NB4 (cell line): ENCODE results near the gene NOP9.

Experiments
- DNase-seq: peaks from one replicate; pipeline ENCODE4 v3.0.0; 2010; ENCODE audit warnings: low read depth
- H3K4me3 ChIP-seq: one replicate; pipeline ENCODE4 v1.5.1; 2011; ENCODE audit warnings: mild to moderate bottlenecking, low read depth, low read length, moderate library complexity
- CTCF ChIP-seq: IDR thresholded peaks from one replicate; pipeline ENCODE4 v1.5.1; 2012; ENCODE audit warnings: low read depth, low read length
- MAX ChIP-seq: IDR thresholded peaks from 2 replicates; pipeline ENCODE4 v1.6.1; 2011; ENCODE audit warnings: low read depth, low read length
- MYC ChIP-seq: IDR thresholded peaks from 2 replicates; pipeline ENCODE4 v1.6.1; 2011; ENCODE audit warnings: low read depth, low read length
- POLR2A ChIP-seq: IDR thresholded peaks from 2 replicates; pipeline ENCODE4 v1.6.1; 2011; ENCODE audit warnings: mild to moderate bottlenecking; ENCODE audit not compliant: insufficient read length; ENCODE audit errors: extremely low read depth

NOP9 gene

GRCh38 chr14:24315243-24315806, 15.7 kb downstream of the NOP9 start:
- DNase-seq = no peak
- TF ChIP-seq CTCF = no peak
- no peak for TF ChIP-seq MYC
- TF ChIP-seq POLR2A = no peak
- TF ChIP-seq MAX = no peak

GRCh38 chr14:24315807-24316596, 16.4 kb downstream of the NOP9 start:
- no peak for DNase-seq
- no peak overlapping the region for H3K4me3 ChIP-seq

More at GRCh38 chr14:24315243-24315806, 15.7 kb downstream of the NOP9 start:
- H3K4me3 ChIP-seq = no peak overlapping the region

GRCh38 chr14:24316597-24316950, 16.9 kb downstream of the NOP9 start:
- DNase-seq = no peak
- TF ChIP-seq MAX (no peak), CTCF (no peak), POLR2A (no peak), MYC (no peak)
- no peak overlapping the region for H3K4me3 ChIP-seq

More at GRCh38 chr14:24315807-24316596, 16.4 kb downstream of the NOP9 start:
- TF ChIP-seq MAX (no peak), POLR2A (no peak), MYC (no peak), CTCF (no peak)

- no peak overlapping the region for H3K4me3 ChIP-seq
- TF ChIP-seq MAX (no peak), MYC (no peak), POLR2A (no peak), CTCF (no peak)
- no peak for DNase-seq
Measured at GRCh38 chr14:24317141-24317928, 17.7 kb downstream of the NOP9 start.

- H3K4me3 ChIP-seq = no peak overlapping the region
- no peak for DNase-seq
- no peak for TF ChIP-seq POLR2A
- TF ChIP-seq MAX = no peak
- TF ChIP-seq MYC = no peak
- TF ChIP-seq CTCF = no peak
Measured at GRCh38 chr14:24321212-24321975, 21.7 kb downstream of the NOP9 start.
